GM19463 (cell line): ENCODE measurements around the gene GABRB1.

ENCODE experiments used
- ATAC-seq: cut with Tn5 transposase; IDR thresholded peaks from one replicate; pipeline ENCODE4 v1.9.1; 2021; ENCODE audit warnings: mild to moderate bottlenecking, moderate library complexity; ENCODE audit not compliant: unreplicated experiment

Gene GABRB1

DNA sequence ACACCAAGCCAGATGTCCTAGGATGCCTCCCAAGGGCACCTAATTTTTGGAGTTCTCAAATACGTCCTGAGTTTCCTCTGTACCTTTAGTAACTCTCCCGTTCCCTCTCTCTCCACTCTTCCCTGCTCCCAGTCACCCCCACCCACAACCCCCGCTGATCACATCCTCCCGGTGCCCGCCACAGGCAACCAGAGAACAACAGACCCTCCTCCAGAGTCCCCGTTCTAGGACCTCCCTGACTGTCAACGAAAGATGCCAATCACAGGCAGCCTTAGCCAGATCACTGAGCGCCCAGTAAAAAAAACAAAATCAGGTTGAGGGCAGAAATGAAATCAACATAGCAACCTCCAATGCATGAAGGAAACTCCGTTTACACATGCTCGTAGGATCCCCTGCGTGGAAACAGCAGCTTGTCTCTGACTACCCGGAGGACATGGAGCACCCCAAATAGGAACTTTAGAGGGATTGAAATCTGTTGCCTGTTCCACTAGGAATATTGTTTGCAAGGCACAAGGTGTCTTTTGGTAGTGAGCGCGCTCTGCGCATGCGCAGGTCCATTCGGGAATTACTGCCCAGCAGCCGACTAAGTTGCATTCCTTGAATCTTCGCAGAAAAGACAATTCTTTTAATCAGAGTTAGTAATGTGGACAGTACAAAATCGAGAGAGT lies at the start of gene GABRB1:
Gene GABRB1 (plus strand): TSS at position 557 of the 668 bp plus-strand sequence.
- no peak for ATAC-seq

GRCh38 chr4:46984781-46985180 lies 46.6 kb upstream of the GABRB1 start:
- no peak for ATAC-seq

GRCh38 chr4:46986922-46987638 lies 44.3 kb upstream of the GABRB1 start:
- peak; percentile 44 for ATAC-seq

DNA sequence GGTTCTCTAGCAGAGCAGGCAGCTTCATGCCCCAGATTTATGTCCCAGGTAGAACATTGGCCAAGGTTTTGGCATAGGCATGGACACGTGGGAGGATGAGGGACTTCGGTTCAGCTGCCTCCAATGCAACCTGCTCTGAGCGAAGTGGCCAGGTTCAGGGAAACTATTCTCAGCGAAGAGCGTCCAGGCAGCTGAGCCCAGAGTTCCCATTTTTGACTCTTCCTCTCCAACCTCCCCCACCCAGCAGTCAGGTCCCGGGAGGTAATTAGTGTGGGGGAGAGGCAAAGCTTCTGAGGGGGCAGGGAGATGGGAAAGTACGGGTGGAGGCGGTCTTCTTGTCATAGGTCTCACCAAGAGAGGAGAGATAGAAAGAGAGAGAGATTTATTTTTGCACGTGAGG lies 39.0 kb upstream of the GABRB1 start:
- no peak for ATAC-seq

- peak; percentile 52 for ATAC-seq
Measured at GRCh38 chr4:46993075-46994006, 38.0 kb upstream of the GABRB1 start, which contains the start of gene GABRA4. Gene GABRA4, minus strand, starts transcription at chr4:46993581. Its CDS starts 157 bp downstream, at chr4:46993424.

GRCh38 chr4:46994007-46994405 lies 37.4 kb upstream of the GABRB1 start:
- ATAC-seq = no peak

DNA sequence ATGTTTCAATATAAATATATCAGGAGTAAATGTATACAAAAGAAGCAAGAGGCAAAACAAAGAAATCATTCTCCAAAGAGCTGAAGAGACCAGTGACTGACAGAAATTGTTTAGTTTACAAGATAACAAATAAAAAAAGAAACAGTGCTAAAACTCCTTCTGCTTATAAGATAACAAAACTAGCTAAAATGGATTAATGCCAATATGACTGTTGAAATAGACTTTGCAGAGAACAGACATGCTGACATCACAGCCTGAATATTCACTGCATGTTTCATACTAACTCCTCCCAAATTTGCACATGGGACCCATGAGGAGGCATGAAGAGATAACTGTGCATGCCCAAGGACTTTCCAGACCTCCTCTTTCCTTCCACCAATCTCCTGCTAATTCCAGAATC lies 31.8 kb upstream of the GABRB1 start:
- no peak for ATAC-seq

DNA sequence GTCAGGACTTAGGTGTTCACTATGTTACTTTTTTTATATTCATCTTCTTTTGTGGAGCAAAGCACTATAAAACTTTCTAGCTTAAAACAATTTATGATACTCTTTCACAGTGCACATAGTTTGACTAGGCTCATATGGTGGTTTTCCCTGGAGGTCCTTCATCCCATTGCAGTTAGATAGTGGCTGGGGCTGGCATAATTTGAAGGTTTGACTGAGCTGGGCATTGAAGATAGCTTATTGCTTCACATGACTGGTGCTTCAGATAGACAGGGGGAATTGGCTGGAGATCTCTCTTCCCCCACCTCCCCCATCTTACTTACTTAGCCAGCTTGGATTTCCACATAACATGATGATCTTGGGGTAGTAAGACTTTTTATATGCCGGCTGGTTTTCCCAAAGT lies 31.0 kb upstream of the GABRB1 start:
- ATAC-seq = no peak

GRCh38 chr4:47002580-47002979 lies 28.8 kb upstream of the GABRB1 start:
- ATAC-seq = no peak

DNA sequence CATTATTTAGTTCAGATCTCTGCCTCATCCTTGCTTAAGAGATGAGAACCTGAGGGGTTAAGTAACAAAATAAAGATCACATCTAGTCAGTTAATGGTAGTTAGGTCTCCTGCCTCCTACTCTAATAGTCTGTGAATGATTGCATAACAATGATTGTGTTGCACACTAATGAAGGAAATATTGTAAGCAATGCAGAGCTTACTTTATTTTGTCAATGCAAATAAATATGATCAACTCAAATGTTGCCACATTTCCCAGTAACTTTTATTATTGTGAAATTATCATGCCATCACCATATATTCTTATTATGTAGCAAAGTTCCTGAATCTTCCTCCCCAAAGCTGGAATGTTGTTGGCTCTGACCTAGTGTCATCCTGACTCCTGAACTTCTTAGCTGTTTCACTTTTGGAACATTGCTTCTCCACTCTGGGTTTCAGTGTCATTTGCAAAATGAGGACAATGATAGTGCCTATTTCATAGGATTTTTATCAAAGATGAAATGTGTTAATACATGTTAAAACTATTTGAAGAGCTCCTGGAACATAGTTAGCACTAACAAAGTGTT lies 20.9 kb upstream of the GABRB1 start:
- ATAC-seq = peak; percentile 13

- ATAC-seq = peak; percentile 84
Measured at GRCh38 chr4:47010912-47011446, 20.4 kb upstream of the GABRB1 start.

DNA sequence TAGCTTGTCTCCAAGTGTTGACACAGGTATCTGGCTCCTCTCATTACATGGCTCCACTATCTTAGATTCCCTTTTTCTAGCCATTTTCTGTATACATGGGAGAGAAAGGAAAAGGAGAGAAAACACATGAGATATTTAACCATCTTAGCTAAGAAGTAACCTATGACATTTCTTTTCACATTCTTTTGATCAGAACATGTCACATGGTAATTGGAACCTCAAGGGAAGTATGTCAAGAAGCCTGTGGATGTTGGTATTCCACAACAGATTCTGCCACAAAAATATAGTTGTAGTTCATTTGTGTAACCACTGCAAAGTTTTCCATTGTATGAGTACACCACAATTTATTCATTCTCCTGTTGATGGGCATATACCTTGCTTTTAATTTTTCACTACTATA lies 18.7 kb upstream of the GABRB1 start:
- no peak for ATAC-seq

DNA sequence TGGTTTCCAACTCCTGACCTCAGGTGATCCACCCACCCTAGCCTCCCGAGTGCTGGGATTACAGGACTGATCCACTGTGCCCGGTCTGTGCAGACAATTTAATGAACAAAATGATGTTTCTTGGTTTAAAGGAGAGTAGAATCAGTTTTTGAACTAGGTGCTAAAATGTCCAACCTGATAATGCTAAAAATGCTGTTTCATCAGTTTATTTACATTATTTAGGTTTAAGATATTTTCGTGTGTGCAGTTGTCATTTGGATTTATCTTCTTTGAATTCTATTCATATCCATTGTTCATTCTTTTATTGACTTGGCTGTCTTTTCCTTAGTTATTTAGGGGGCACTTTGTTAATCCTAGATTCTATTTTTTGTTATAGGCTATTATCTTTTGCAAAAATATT lies 18.0 kb upstream of the GABRB1 start:
- ATAC-seq = no peak

DNA sequence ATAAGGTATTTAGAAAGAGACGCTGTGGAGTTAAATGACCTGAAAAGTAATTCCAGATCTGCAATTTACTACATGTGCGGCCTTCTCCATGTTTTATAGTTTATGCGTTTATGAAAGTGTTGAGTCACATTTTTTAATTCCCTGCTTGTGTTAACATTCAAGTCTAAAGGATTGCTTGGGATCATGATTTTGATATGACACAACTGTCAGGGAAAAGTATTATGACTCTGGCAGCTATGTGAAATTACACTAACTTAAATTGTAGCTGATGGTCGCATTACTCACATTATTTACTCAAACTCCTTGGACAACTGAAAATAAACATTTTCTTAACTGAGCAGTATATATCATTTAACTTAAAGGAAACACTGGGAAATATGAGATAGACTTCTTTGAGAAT lies 14.3 kb upstream of the GABRB1 start:
- no peak for ATAC-seq

DNA sequence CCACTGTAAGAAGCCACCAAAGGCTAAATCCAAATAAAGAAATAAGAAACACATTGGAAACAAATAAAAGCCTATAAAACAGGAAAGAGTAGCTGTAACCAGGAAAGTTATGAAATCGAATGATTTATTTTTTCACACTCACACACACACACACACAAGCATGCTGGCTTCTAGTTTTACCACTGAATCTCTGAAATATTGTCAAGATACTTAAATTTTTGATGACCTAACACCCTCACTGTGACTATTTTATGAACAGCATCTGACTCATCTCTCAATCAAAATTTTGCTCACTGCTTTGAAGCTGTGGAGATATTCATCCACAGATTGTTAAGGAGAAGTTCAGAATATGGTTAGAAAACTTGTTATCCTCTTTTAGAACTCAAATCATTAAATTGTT lies 13.9 kb upstream of the GABRB1 start:
- no peak for ATAC-seq

GRCh38 chr4:47031751-47032404 lies 511 bp downstream of the GABRB1 start:
- ATAC-seq = peak; percentile 6

GRCh38 chr4:47032405-47033106 lies 1.2 kb downstream of the GABRB1 start:
- ATAC-seq = peak; percentile 92

DNA sequence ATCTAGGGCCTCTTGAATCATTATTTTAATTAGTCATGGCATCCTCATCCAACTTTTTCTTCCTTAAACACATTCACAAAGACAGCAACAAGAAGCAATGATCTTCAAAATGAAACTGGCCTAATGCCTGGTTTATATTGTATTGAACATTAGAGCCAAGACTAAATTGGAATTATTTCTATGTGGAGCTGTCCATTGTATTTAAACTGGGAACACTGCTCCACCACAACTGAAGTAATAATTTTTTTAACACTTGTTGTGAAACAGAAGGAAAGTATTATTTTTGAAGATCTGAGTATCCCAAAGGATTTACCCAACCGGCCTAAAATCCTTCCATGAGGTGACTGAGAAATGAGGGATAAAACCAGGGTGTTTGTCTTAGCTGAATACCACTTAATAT lies 6.9 kb downstream of the GABRB1 start:
- ATAC-seq = no peak

DNA sequence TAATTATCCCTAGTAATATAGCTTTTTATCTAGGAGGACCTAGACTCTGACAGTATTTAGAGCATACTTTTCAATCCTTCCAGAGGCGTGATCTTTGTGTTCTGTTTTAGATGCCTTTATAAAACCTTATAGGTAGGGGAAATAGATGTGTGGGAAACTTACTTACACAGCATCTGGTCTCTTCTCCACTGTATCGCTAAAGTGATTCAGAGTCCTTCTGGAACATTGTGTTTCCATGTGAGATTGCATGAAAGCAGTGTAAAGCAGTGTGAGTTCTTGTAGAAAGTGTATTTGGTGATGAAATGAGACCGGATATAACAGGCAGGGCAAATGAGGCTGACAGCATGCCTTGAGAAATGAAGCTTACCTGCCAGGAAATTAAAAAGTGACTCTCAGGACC lies 9.5 kb downstream of the GABRB1 start:
- no peak for ATAC-seq

DNA sequence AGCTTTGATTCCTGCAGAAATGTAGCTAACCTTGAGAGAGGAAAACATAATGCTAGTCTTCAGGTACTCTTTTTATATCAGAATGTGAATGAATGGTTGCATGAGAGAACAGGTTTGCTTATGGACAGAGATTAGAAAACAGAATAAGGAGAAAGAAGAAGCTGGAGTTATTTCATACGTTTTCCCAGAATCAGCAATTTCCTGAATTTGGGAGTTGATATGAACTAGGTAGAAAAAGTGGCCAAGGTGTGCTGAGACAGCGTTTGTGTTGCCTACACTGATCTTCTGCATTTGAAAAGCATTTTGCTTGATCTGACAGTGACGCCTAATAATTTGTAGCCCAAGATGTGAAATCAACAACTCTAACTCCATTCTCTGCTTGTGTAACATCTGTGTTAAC lies 12.5 kb downstream of the GABRB1 start:
- no peak for ATAC-seq
